HEK293 (cell line): ENCODE data around the gene IARS2.

Source experiments
- CTCF ChIP-seq: fragments of 450-650 bp; formaldehyde crosslinking; IDR thresholded peaks from 2 replicates; pipeline ENCODE4 v1.5.1; 2016; ENCODE audit warnings: missing biosample characterization, missing genetic modification characterization
- SP2 ChIP-seq: fragments of 450-650 bp; formaldehyde crosslinking; IDR thresholded peaks from 2 replicates; pipeline ENCODE4 v1.5.1; 2016; ENCODE audit warnings: missing biosample characterization, missing genetic modification characterization
- YY1 ChIP-seq: fragments of 450-650 bp; formaldehyde crosslinking; IDR thresholded peaks from 2 replicates; pipeline ENCODE4 v1.5.1; 2018; ENCODE audit warnings: missing biosample characterization, missing genetic modification characterization
- ZEB2 ChIP-seq: fragments of 450-650 bp; formaldehyde crosslinking; IDR thresholded peaks from 2 replicates; pipeline ENCODE4 v1.5.1; 2016; ENCODE audit warnings: missing biosample characterization, missing genetic modification characterization
- ZNF248 ChIP-seq: fragments of 450-650 bp; formaldehyde crosslinking; IDR thresholded peaks from 2 replicates; pipeline ENCODE4 v1.5.1; 2017; ENCODE audit warnings: missing biosample characterization, missing genetic modification characterization
- ZNF558 ChIP-seq: fragments of 450-650 bp; formaldehyde crosslinking; IDR thresholded peaks from 2 replicates; pipeline ENCODE4 v1.5.1; 2016; ENCODE audit warnings: missing biosample characterization, missing genetic modification characterization

GRCh38 chr1:220099826-220100225, 5.9 kb downstream of the IARS2 start:
- TF ChIP-seq CTCF (tag by site-specific recombination) (no peak), ZNF558 (tag by site-specific recombination) (no peak), ZNF248 (tag by site-specific recombination) (no peak), ZEB2 (no peak), SP2 (no peak), YY1 (no peak)
